ACC112 (cell line): ENCODE measurements around the gene HMX2.

Experiments used
- H2AFZ ChIP-seq: fragments of 200-600 bp; sonication (generic); one replicate; pipeline ENCODE4 v1.6.0; 2017; ENCODE audit warnings: antibody characterized with exemption, low read length; ENCODE audit not compliant: unreplicated experiment
- H3K27ac ChIP-seq: fragments of 200-600 bp; sonication (generic); 2 replicates; pipeline ENCODE4 v1.5.1; 2014; ENCODE audit warnings: low read depth, mild to moderate bottlenecking, antibody characterized with exemption, low read length, moderate library complexity
- H3K27me3 ChIP-seq: fragments of 200-600 bp; sonication (generic); 2 replicates; pipeline ENCODE4 v1.6.1; 2014; ENCODE audit warnings: mild to moderate bottlenecking, antibody characterized with exemption, low read length, moderate library complexity, mixed read lengths; ENCODE audit not compliant: insufficient read depth
- H3K36me3 ChIP-seq: fragments of 200-600 bp; sonication (generic); 2 replicates; pipeline ENCODE4 v1.6.1; 2016; ENCODE audit warnings: mild to moderate bottlenecking, antibody characterized with exemption, low read length, moderate library complexity, mixed read lengths; ENCODE audit not compliant: insufficient read depth
- H3K4me1 ChIP-seq: fragments of 200-600 bp; sonication (generic); one replicate; pipeline ENCODE4 v1.6.1; 2016; ENCODE audit warnings: low read length, mixed read lengths; ENCODE audit not compliant: insufficient read depth, unreplicated experiment, control insufficient read depth
- H3K4me3 ChIP-seq: fragments of 200-600 bp; sonication (generic); 2 replicates; pipeline ENCODE4 v1.5.1; 2014; ENCODE audit warnings: mild to moderate bottlenecking, low read depth, low read length
- H3K79me2 ChIP-seq: fragments of 200-600 bp; sonication (generic); one replicate; pipeline ENCODE4 v1.6.0; 2016; ENCODE audit warnings: low read length; ENCODE audit not compliant: control insufficient read depth, unreplicated experiment, insufficient read depth

HMX2 gene

DNA sequence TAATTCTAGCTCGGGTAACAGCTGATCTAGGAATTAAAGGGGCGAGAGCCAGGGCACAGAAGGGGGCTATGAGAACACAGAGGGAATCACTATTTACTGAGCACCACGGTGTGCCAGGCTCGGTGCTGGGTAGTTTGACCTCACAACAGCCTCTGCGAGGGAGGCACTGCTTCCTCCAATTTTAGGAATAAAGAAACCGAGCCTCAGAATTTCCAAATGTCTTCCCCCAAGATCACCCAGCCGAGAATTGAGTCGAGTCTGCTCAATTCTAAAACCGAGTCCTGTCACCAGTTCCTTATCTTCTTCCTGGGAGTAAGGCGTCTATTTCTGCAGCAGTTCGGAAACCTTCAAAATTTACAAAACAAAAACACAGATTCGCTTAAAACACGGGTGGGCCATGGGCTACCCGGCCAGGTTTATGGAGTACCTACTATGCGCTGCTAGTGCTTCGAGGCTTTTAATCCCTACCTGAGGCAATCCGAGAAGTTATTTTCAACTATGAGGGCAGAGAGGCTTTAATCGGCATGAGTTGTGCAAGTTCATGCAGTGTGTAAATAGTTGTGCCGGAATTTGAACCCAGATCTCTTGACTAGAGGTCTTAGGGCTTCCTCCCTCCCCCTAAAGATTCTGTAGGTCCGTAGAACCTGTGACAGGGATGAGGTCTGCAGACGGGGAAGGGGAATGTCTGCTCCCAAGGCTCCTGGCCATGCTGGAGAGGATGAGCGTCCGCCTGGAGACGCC is 872 bp upstream of the HMX2 start:
- Histone ChIP-seq H3K79me2 (no peaks in the 10 kb centered on the region), H3K27me3 (peaks cover 100% of the 10 kb centered on the region), H3K4me3 (no peak overlapping the region), H3K36me3 (no peaks in the 10 kb centered on the region), H3K4me1 (peaks cover 16% of the 10 kb centered on the region), H3K27ac (no peak overlapping the region), H2AFZ (no peak overlapping the region)

GRCh38 chr10:123148414-123149161 is 652 bp downstream of the HMX2 start:
- Histone ChIP-seq H2AFZ (no peak overlapping the region), H3K4me1 (peaks cover 16% of the 10 kb centered on the region), H3K27me3 (peaks cover 90% of the 10 kb centered on the region), H3K4me3 (peak overlapping the region; percentile 76), H3K36me3 (no peaks in the 10 kb centered on the region), H3K27ac (no peak overlapping the region), H3K79me2 (no peaks in the 10 kb centered on the region)

DNA sequence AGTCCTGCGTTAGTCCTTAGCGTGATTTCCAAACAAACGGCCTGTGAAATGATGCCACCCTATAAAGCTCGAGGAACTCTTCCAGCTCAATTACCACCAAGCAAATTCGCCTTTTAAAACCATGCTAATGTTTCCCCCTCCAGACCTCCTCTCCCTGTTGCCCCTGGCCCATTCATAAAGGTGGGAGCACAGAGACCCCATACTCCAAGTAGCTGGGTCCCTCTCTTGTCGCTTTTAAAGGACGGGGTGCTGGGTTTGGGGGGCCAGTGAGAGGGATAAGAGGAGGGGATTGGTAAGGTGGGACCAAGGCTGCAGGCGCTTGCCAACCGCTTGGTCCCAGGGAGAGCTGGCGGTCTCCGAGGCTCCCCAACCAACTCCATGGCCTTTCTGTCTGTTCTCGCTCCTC is 1.2 kb downstream of the HMX2 start:
- no peak overlapping the region for H2AFZ ChIP-seq
- peaks cover 84% of the 10 kb centered on the region for H3K27me3 ChIP-seq
- H3K4me3 ChIP-seq, result peak overlapping the region; percentile 76
- no peaks in the 10 kb centered on the region for H3K36me3 ChIP-seq
- no peaks in the 10 kb centered on the region for H3K79me2 ChIP-seq
- no peak overlapping the region for H3K27ac ChIP-seq
- peaks cover 16% of the 10 kb centered on the region for H3K4me1 ChIP-seq

GRCh38 chr10:123149568-123150270 is 1.8 kb downstream of the HMX2 start:
- Histone ChIP-seq H3K79me2 (peaks cover 2% of the 10 kb centered on the region), H2AFZ (no peak overlapping the region), H3K4me1 (peaks cover 10% of the 10 kb centered on the region), H3K27me3 (peaks cover 79% of the 10 kb centered on the region), H3K36me3 (no peaks in the 10 kb centered on the region), H3K4me3 (peak overlapping the region; percentile 76), H3K27ac (no peak overlapping the region)

DNA sequence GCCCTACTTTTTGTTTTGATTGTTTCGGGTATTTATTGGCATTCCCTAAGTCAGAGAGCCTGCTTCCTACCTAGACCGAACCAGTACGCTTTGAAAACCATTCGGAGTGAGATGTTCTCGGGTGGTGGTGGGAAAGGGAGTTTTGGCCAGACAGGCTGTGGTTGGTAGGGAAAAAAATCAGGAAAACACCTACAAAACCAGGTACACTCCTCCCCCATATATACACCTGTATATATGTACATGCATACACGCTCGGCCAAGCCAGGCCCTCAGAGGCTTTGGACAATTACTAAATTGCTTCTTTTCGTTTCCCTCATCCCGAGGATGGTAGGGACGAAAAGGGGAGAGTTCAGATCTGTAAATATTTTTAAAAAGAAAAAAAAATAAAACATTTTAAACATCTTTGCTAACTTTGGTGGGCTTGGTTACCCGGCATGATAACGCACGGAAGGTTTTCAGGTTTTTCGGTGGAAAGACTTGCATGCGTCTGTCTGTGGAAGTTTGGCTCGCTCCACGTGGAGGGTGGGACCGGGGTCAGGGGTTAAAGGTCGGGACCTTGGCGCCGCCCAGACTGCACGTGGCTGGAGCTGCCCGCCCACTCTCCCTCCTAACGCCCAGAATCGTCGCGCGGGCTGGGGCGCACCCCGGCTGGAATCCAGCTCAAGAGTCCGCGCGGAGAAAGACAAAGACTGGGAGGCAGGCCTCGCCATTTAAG is 2.5 kb downstream of the HMX2 start:
- H3K4me1 ChIP-seq, result peaks cover 8% of the 10 kb centered on the region
- H3K4me3 ChIP-seq, result peak overlapping the region; percentile 76
- 0 out of 2 replicates have a peak, but pooled peaks cover 5% of the 10 kb centered on the region for H3K36me3 ChIP-seq
- H3K27ac ChIP-seq, result no peak overlapping the region
- H2AFZ ChIP-seq, result no peak overlapping the region
- peaks cover 9% of the 10 kb centered on the region for H3K79me2 ChIP-seq
- peaks cover 72% of the 10 kb centered on the region for H3K27me3 ChIP-seq

- Histone ChIP-seq H3K27ac (no peak overlapping the region), H3K27me3 (peaks cover 64% of the 10 kb centered on the region), H3K4me1 (peaks cover 8% of the 10 kb centered on the region), H2AFZ (peak overlapping the region; percentile 56), H3K4me3 (peak overlapping the region; percentile 62), H3K79me2 (peaks cover 16% of the 10 kb centered on the region), H3K36me3 (peaks cover 7% of the 10 kb centered on the region)
These were observed 3.2 kb downstream of the HMX2 start for GRCh38 chr10:123150986-123151736.

- Histone ChIP-seq H3K36me3 (peaks cover 11% of the 10 kb centered on the region), H3K27me3 (peaks cover 58% of the 10 kb centered on the region)
These were observed 3.8 kb downstream of the HMX2 start for GRCh38 chr10:123151737-123152135.

GRCh38 chr10:123153486-123154091 is 5.7 kb downstream of the HMX2 start:
- Histone ChIP-seq H3K36me3 (peaks cover 26% of the 10 kb centered on the region), H3K4me1 (peaks cover 29% of the 10 kb centered on the region), H3K4me3 (no peak overlapping the region), H3K27ac (no peak overlapping the region), H2AFZ (peak overlapping the region; percentile 48), H3K79me2 (peaks cover 41% of the 10 kb centered on the region), H3K27me3 (peaks cover 40% of the 10 kb centered on the region)

More at GRCh38 chr10:123151737-123152135, 3.8 kb downstream of the HMX2 start:
- Histone ChIP-seq H3K4me1 (peaks cover 14% of the 10 kb centered on the region), H3K27ac (no peak overlapping the region), H3K79me2 (peaks cover 22% of the 10 kb centered on the region), H3K4me3 (no peak overlapping the region; the same call in 1 of the 2 replicates), H2AFZ (no peak overlapping the region)

GRCh38 chr10:123154092-123154710 is 6.3 kb downstream of the HMX2 start, which contains the start of gene BUB3:
BUB3 (plus strand) TSS chr10:123154402; CDS start chr10:123154918, 516 bp downstream.
- Histone ChIP-seq H3K27me3 (peaks cover 34% of the 10 kb centered on the region), H3K79me2 (peaks cover 47% of the 10 kb centered on the region), H3K4me3 (peak within 1 kb of the TSS; percentile 86), H3K36me3 (peaks cover 29% of the 10 kb centered on the region), H3K4me1 (peaks cover 36% of the 10 kb centered on the region), H3K27ac (peak within 1 kb of the TSS; percentile 89), H2AFZ (peak within 1 kb of the TSS; percentile 48)
